Measurements from ENCODE around the gene ARL2. TPM values are rescaled to one million over a fixed set of nuclear protein-coding genes. Genes with fewer than 3 reads are reported as not detected.
A peak's percentile ranks its signal among the peaks of the same experiment; 100 is the strongest.

ARL2 gene
- total RNA-seq = 118 and 124 TPM in 2 replicates
- long read RNA-seq, transcript ARL2-201 (5 exons, 979 nt) = major isoform, 12 of 20 reads
- long read RNA-seq, partial matches to known transcripts = 1 of 20 reads
- long read RNA-seq, other reads (novel, unspliced or antisense) = 0 of 20 reads

DNA sequence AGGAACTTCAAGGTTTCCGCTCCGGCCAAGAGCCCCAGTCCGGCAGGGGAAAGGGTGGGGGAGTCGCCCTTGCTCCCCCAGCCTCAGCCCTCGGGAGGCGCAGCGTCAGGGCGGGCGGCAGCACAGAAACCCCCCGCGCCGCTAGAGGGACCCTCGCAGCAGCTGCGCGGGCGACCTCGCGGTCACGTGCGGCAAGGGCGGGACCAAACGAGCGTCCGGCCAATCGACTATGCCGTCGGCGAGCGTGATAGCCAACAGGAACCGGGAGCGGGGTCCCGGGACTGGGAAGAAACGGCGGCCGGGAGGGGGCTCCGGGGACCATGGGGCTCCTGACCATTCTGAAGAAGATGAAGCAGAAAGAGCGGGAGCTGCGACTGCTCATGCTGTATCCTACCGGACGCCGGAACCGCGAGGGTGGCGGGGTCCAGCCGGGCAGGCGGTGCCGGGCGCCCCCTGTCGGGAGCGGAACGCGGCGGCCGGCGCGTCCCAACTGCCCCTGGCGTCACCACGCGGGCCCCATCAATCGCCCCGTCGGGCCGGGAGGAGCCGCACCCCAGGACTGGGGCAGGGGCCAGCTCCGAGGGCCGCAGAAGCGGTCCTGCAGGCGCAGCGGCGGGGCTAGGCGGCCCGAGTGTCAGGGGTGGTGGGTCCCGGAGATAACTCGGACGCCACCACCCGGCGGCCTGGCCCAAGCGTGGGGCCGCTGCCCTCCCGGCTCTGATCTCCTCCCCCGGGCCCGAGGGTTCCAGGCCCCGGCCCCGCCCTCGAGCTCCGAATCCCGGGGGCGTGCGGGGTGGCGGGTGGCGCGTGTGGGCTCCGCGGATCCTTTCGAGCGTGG lies at the start of gene ARL2:
ARL2 (plus strand) TSS at position 273 of the 838 bp plus-strand sequence; CDS start at position 321, 48 bp downstream.
- no peaks in the 10 kb centered on the region for H3K27me3 Mint-ChIP-seq (ENCODE audit: unreplicated experiment)
- peaks cover 12% of the 10 kb centered on the region for H3K36me3 Mint-ChIP-seq (ENCODE audit: unreplicated experiment)
- peak within 1 kb of the TSS; percentile 88 for H3K4me3 Mint-ChIP-seq (ENCODE audit: unreplicated experiment)
- peak within 1 kb of the TSS; percentile 97 for H3K27ac Mint-ChIP-seq (ENCODE audit: unreplicated experiment)
- DNase-seq (ENCODE audit: extremely low spot score, unreplicated experiment) = peak; percentile 96
- peak; percentile 85 for TF ChIP-seq CTCF (IDR thresholded peaks at IDR 0.05)
- peaks cover 11% of the 10 kb centered on the region for H3K4me1 Mint-ChIP-seq (ENCODE audit: unreplicated experiment)
- H3K9me3 Mint-ChIP-seq (ENCODE audit: unreplicated experiment) = no peaks in the 10 kb centered on the region

- H3K9me3 Mint-ChIP-seq (ENCODE audit: unreplicated experiment) = no peaks in the 10 kb centered on the region
- peaks cover 8% of the 10 kb centered on the region for H3K4me1 Mint-ChIP-seq (ENCODE audit: unreplicated experiment)
- DNase-seq (ENCODE audit: extremely low spot score, unreplicated experiment) = no peak
- no peak for TF ChIP-seq CTCF (IDR thresholded peaks at IDR 0.05)
- H3K27me3 Mint-ChIP-seq (ENCODE audit: unreplicated experiment) = no peaks in the 10 kb centered on the region
- H3K4me3 Mint-ChIP-seq (ENCODE audit: unreplicated experiment) = no peak overlapping the region
- no peak overlapping the region for H3K27ac Mint-ChIP-seq (ENCODE audit: unreplicated experiment)
- H3K36me3 Mint-ChIP-seq (ENCODE audit: unreplicated experiment) = no peaks in the 10 kb centered on the region
Measured at GRCh38 chr11:64967375-64967774, 46.6 kb upstream of the ARL2 start.

DNA sequence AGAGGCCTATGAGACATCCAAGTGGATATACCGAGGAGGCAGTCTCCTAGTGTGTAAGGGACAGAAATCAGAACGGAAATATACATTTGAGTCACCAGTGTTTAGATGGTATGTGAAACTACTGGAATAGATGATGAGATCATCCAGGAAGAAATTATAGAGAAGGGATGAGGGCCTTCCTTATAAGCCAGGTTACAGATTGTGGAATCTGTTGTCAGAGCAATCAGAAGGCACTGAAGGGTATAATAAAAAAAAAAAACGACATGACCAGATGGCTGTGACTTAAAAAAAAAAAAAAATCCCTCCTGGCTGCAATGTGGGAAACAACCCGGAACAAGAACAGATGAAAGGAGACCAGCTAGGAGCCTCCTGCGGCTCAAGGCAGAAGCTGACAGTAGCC lies 44.8 kb upstream of the ARL2 start:
- Mint-ChIP-seq H3K4me1 (ENCODE audit: unreplicated experiment) (peaks cover 8% of the 10 kb centered on the region), H3K9me3 (ENCODE audit: unreplicated experiment) (no peaks in the 10 kb centered on the region), H3K4me3 (ENCODE audit: unreplicated experiment) (no peak overlapping the region), H3K27me3 (ENCODE audit: unreplicated experiment) (no peaks in the 10 kb centered on the region), H3K27ac (ENCODE audit: unreplicated experiment) (no peak overlapping the region), H3K36me3 (ENCODE audit: unreplicated experiment) (no peaks in the 10 kb centered on the region)
- TF ChIP-seq CTCF (IDR thresholded peaks at IDR 0.05) = no peak
- DNase-seq (ENCODE audit: extremely low spot score, unreplicated experiment) = no peak

- H3K4me3 Mint-ChIP-seq (ENCODE audit: unreplicated experiment) = no peak overlapping the region
- H3K27me3 Mint-ChIP-seq (ENCODE audit: unreplicated experiment) = no peaks in the 10 kb centered on the region
- H3K27ac Mint-ChIP-seq (ENCODE audit: unreplicated experiment) = no peak overlapping the region
- H3K9me3 Mint-ChIP-seq (ENCODE audit: unreplicated experiment) = no peaks in the 10 kb centered on the region
- TF ChIP-seq CTCF (IDR thresholded peaks at IDR 0.05) = no peak
- H3K4me1 Mint-ChIP-seq (ENCODE audit: unreplicated experiment) = peaks cover 8% of the 10 kb centered on the region
- no peaks in the 10 kb centered on the region for H3K36me3 Mint-ChIP-seq (ENCODE audit: unreplicated experiment)
- no peak for DNase-seq (ENCODE audit: extremely low spot score, unreplicated experiment)
Measured at GRCh38 chr11:64970731-64971151, 43.2 kb upstream of the ARL2 start.
